HG03378 (cell line): ENCODE data around the gene MDK.
A peak's percentile ranks its signal among the peaks of the same experiment; 100 is the strongest.

ENCODE experiments used
- ATAC-seq: cut with Tn5 transposase; IDR thresholded peaks from one replicate; pipeline ENCODE4 v1.9.1; 2021; ENCODE audit warnings: mild to moderate bottlenecking, moderate library complexity; ENCODE audit not compliant: unreplicated experiment

The MDK gene, protein sequence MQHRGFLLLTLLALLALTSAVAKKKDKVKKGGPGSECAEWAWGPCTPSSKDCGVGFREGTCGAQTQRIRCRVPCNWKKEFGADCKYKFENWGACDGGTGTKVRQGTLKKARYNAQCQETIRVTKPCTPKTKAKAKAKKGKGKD

DNA sequence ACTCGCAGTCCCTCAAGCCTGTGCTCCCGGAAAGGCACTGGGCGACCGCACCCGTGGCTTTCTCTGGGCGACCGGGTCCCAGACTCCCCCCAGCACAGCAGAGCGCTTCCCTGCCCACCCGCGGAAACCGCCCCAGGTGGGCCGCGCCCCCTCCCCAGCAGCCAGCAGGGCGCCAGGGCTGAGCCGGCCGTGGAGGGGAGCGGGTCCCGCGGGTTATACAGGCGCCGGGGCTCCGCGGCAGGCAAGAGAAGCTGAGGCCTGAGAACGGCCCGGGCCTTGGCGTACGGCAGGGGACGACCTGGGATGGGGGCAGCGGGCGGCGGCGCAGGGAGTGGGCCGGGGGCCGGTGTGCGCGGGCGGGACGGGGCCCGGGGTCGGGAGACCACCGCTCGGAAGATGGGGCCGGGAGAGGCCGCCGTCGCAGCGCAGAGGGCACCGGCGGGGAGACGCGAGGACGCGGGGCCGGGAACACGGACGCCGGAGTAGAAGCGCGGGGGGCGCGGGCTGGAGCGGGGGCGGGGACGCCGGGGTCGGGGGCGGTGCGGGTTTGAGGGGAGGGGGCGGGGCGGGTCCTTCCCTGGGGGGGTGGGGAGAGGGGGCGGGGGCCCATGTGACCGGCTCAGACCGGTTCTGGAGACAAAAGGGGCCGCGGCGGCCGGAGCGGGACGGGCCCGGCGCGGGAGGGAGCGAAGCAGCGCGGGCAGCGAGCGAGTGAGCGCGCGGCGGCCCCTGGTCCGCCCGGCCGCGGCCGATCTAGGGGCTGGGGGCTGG is at the start of gene MDK:
Gene MDK, plus strand, starts transcription at position 622 of the 771 bp plus-strand sequence. CDS start 389 bp downstream, outside the sequence.
- ATAC-seq: no peak

- ATAC-seq: no peak
Measured at GRCh38 chr11:46332093-46332567, 49.3 kb upstream of the MDK start.

DNA sequence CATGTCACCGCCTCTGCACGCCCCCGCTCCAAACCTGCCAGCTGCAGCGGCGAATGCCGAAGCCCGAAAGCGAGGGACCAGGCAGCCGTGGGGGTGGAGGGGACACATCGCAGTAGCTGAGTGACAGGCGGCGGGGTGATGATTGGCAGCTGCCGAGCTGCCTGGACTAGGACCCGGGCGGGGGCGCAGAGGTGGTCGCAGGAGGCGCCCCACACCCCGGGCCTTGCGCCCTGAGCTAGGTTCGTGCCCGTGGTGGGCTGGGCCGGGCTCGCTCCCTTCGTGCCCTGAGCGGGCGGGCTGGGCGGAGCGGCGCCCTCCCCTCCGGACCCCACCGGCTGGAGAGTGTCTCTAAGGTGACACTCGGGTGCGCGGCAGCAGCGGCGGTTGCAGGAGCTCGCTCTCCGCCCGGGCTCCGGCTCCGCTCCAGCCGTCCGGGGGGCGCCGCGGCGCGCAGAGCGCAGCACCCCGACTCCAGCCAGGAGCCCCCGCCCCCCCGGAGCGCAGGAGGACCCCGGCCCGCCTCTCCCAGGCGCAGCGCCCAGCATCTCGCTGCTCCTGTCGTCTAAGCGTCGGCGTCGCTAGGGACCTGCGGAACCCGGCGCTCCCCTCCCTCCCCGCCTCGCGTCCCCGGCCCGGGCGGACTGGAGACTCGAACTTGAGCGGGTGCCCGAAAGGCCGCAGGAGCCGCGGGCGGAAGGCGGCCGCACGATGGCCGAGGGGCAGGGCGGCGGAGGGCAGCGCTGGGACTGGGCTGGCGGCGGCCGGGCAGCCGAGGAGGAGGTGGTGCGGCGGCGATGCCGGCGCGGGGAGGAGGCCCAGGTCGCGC is 48.7 kb upstream of the MDK start:
- ATAC-seq: no peak

DNA sequence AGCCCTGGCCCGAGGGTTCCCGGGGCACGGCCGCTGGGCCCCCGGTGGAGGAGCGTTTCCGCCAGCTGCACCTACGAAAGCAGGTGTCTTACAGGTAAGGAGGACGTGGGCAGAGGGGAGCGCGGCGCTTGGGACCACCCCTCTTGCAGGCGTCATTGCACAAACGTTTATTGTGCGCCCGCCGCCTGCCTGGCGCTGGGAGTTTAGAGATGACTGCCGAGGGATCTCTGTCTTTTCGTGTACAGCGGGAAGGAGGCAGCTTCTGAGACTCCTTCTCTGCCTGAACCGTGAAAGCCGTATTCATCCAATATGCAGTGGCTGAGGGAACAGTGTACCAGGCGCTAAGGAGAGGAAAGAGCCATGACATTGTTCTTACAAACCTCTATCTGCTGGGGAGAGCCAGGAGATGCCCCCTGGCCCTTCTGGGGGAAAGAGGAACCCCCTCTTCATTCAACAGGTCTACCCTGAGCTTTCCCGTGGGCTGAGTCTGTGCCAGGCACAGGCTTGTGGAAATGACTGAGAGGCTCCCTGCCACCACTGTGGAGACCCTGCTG is 48.0 kb upstream of the MDK start:
- ATAC-seq: no peak

GRCh38 chr11:46334211-46334610 is 47.3 kb upstream of the MDK start:
- no peak for ATAC-seq

GRCh38 chr11:46335271-46335670 is 46.2 kb upstream of the MDK start:
- no peak for ATAC-seq

DNA sequence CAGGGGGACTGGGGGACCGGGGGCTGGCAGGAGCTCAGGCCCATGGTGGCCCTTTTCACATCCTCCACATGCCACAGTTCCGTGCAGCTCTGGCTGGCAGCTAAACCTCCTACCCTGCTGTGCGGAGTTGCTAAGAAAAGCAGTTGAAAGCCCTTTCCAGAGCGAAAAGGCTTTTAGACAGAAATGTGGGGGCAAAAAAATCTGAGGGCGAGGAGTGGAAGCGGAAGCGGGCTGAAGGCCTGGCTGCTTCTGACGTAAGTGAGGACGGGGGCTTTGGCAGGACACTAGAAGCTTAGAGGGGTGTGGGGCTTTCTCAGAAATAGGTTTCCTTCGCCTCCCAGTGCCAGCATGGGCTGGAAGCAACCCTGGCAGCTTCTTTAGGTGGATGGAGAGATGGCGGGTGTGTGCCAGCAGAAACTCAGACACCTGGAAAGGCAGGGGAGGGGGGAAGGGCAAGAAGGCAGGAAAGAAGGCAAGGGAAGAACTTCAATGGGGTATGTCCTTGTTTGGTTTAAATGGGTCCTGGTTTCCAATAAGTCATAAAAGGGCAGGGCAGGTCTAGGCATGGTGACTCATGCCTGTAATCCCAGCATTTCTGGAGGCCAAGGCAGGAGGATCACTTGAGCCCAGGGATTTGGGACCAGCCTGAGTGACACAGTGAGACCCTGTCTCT is 45.4 kb upstream of the MDK start:
- no peak for ATAC-seq

GRCh38 chr11:46336563-46337180 is 44.8 kb upstream of the MDK start:
- ATAC-seq: no peak

DNA sequence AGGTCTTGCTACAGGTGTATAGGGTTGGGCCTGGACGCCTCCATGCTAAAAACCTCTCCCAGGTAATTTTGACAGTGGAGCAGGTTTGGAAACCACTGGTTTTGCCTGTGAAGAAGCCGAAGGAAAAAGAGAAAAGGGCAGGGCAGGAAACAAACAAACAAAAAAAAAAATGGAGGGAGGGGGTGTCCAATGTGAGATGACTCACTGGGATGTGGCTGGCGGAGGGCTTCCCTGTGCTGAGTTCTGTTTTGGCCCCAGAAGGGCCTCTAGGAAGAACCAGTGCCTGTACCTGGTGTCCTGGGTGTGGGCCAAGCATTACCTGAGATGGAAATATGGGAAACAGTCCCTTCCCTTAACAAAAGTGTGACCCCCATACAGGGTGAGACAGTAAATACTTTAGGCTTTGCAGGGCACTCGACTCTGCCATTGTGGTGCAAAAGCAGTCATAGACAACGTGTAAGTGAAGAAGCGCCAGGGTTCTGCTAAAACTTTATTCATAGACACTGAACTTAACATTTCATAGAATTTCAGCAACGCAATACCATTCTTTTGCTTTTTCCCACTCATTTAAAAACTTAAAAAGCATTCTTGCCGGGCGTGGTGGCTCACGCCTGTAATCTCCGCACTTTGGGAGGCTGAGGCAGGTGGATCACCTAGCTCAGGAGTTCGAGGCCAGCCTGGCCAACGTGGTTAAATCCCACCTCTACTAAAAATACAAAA is 43.7 kb upstream of the MDK start:
- ATAC-seq: no peak

GRCh38 chr11:46338636-46338987 is 42.9 kb upstream of the MDK start:
- ATAC-seq: no peak

- ATAC-seq: no peak
Measured at GRCh38 chr11:46338988-46339666, 42.3 kb upstream of the MDK start.

DNA sequence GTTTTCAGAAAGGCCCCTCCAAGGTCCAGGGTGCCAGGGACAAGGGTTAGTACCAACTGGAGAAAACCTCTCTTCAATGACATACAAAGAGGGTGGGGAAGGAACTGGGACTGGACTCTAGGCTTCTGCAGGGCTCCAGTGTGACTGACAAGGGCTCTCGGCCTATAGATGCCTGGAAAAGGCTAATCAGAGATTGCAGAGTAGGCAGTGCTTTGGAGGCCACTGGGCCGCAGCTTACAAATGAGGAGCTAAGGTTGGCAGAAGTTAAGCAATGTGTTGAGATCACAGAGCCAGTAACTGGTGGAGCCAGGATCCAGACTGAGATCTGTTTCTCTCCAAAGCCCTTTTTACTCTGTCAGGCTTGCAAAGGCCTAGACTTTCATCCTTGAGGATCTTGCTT is 41.7 kb upstream of the MDK start:
- ATAC-seq: no peak

DNA sequence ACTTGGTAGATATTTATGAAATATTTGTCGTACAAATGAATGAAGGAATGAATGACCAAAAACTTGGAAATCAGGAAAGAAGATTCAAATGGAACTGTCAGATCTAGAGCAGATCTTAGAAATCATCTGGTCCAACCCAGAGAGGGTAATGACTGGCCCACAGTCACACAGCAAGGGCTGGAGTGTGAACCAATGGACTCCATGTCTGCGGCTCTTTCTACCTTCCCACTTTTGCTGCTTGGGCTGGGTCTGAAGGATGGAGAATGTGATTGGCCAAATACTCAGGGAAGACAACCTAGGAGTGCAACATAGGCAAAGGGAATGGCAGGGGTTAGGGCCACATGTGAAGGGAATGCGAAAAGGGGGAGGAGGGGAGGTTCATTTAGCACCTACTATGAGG is 40.0 kb upstream of the MDK start:
- no peak for ATAC-seq

DNA sequence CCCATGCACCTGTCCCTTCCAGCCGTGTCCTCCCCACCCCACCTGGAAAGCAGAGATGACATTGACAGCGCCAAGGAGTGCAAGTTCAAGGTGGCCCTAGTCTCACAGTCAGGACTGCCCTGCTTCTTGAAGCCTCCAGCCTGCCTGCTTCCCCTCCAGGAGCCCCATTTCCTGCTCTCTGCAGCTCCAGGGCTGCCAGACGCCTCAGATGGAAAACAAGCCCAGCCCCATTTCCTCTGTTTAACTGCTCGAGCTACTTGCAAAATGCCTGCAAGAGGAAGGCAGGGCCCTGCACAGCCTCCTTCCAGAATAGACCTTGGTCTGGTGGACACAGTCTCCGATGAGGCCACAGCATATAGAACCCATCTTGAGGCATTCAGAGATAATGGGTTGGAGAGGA is 39.2 kb upstream of the MDK start:
- ATAC-seq: no peak

DNA sequence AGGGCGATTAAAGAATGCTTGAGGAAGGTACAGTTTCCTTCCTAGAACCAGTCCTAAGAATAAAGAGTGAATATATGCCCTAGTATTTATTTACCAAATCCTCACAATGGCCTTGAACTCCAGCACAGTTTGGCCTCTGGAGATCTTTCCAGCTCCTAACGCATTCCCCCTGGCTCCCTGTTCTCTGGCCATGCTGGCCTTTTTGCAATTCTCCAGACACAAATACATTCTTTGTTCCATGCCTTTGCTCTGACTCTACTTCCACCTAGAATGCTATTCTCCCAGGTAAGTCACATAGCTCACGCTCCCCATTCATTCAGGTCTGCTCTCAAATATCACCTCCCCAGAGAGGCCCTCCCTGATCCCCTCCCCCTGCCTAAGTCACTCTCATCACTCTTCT is 37.9 kb upstream of the MDK start:
- ATAC-seq: no peak

- ATAC-seq: no peak
Measured at GRCh38 chr11:46345131-46345597, 36.3 kb upstream of the MDK start.

GRCh38 chr11:46345881-46346484 is 35.5 kb upstream of the MDK start:
- no peak for ATAC-seq

GRCh38 chr11:46346886-46347636 is 34.4 kb upstream of the MDK start, which contains the start of gene DGKZ:
Gene DGKZ, plus strand, starts transcription at chr11:46347463. Its CDS starts 197 bp downstream, at chr11:46347660.
- ATAC-seq: peak; percentile 29
